GM21360 (cell line): ENCODE data around the gene YRDC.

ENCODE experiments used
- ATAC-seq: cut with Tn5 transposase; IDR thresholded peaks from one replicate; pipeline ENCODE4 v1.9.1; 2021; ENCODE audit warnings: mild to moderate bottlenecking, moderate library complexity; ENCODE audit not compliant: unreplicated experiment

Gene YRDC

GRCh38 chr1:37807555-37808368 is at the start of gene YRDC, which contains the start of gene C1orf122:
Gene YRDC, minus strand, starts transcription at chr1:37808208. Its CDS starts 28 bp downstream, at chr1:37808180.
Gene C1orf122, plus strand, starts transcription at chr1:37807790. Its CDS starts 615 bp downstream, at chr1:37808405.
- ATAC-seq, result peak; percentile 74

GRCh38 chr1:37854406-37854805 is 46.4 kb upstream of the YRDC start:
- no peak for ATAC-seq

- ATAC-seq, result no peak
These were observed 45.1 kb upstream of the YRDC start for GRCh38 chr1:37853157-37853556.

- ATAC-seq, result no peak
These were observed 43.8 kb upstream of the YRDC start for GRCh38 chr1:37851782-37852210.

- no peak for ATAC-seq
These were observed 43.3 kb upstream of the YRDC start for GRCh38 chr1:37851262-37851661.

- ATAC-seq, result no peak
These were observed 42.4 kb upstream of the YRDC start for GRCh38 chr1:37850352-37850955.

GRCh38 chr1:37849480-37849879 is 41.5 kb upstream of the YRDC start:
- ATAC-seq, result no peak

- ATAC-seq, result no peak
These were observed 38.8 kb upstream of the YRDC start for GRCh38 chr1:37846647-37847339.

GRCh38 chr1:37845786-37846185 is 37.8 kb upstream of the YRDC start:
- ATAC-seq, result no peak

GRCh38 chr1:37845049-37845646 is 37.1 kb upstream of the YRDC start:
- ATAC-seq, result no peak

- ATAC-seq, result no peak
These were observed 36.5 kb upstream of the YRDC start for GRCh38 chr1:37844536-37844935.

GRCh38 chr1:37841652-37842051 is 33.6 kb upstream of the YRDC start:
- ATAC-seq, result no peak

GRCh38 chr1:37840711-37841110 is 32.7 kb upstream of the YRDC start:
- no peak for ATAC-seq

- no peak for ATAC-seq
These were observed 31.7 kb upstream of the YRDC start for GRCh38 chr1:37839676-37840075.

- no peak for ATAC-seq
These were observed 28.8 kb upstream of the YRDC start for GRCh38 chr1:37836788-37837187.

GRCh38 chr1:37831809-37832208 is 23.8 kb upstream of the YRDC start:
- no peak for ATAC-seq

- ATAC-seq, result no peak
These were observed 23.1 kb upstream of the YRDC start for GRCh38 chr1:37831109-37831508.

GRCh38 chr1:37828410-37829074 is 20.5 kb upstream of the YRDC start:
- no peak for ATAC-seq

GRCh38 chr1:37825506-37825905 is 17.5 kb upstream of the YRDC start:
- ATAC-seq, result no peak

- no peak for ATAC-seq
These were observed 16.0 kb upstream of the YRDC start for GRCh38 chr1:37824001-37824400.
